Testis (tissue), 2 donors: ENCODE results near the gene ARL10.

ENCODE experiments used
- POLR2A ChIP-seq: fragments of 450-650 bp; IDR thresholded peaks from one replicate; pipeline ENCODE4 v1.6.1; 2017; ENCODE audit warnings: antibody characterized with exemption, mild to moderate bottlenecking, moderate library complexity
- TF ChIP-seq, protein P1 (sequence below), 3 experiments: fragments of 450-650 bp in 2 of 3; fragments of 200-600 bp in 1 of 3; sonication (generic) in 1 of 3; IDR thresholded peaks; one replicate each; pipeline ENCODE4 v1.5.1; 2016 to 2019; ENCODE audit warnings: antibody characterized with exemption in 3 of 3, mild to moderate bottlenecking in 2 of 3, moderate library complexity in 1 of 3

DNA sequence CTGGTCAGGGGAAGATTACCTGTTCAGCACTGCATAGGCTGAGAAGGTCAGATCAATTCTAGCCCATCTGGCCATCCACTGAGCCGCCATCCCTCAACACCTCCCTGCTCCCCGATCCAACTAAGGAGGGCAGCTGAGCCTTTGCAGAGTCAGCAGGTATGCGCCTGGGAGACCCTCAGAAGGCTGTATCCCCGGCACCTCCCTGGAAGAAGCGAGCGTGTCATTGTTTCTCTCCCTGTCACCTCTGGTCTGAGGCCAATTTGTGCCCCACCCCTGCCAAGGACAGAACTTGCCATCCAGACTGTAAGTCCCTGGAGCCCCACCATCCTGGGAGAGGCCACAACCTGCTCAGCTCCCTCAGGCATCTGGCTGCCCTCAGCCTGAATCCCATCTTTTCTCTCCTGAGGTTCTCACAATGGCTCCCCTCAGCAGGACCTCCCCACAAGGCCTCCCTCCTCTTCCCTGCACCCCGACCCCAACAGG, 48.5 kb downstream of the ARL10 start:
- TF ChIP-seq POLR2A = no peak
- TF ChIP-seq, protein P1, sequence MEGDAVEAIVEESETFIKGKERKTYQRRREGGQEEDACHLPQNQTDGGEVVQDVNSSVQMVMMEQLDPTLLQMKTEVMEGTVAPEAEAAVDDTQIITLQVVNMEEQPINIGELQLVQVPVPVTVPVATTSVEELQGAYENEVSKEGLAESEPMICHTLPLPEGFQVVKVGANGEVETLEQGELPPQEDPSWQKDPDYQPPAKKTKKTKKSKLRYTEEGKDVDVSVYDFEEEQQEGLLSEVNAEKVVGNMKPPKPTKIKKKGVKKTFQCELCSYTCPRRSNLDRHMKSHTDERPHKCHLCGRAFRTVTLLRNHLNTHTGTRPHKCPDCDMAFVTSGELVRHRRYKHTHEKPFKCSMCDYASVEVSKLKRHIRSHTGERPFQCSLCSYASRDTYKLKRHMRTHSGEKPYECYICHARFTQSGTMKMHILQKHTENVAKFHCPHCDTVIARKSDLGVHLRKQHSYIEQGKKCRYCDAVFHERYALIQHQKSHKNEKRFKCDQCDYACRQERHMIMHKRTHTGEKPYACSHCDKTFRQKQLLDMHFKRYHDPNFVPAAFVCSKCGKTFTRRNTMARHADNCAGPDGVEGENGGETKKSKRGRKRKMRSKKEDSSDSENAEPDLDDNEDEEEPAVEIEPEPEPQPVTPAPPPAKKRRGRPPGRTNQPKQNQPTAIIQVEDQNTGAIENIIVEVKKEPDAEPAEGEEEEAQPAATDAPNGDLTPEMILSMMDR (IDR thresholded peaks at IDR 0.05) = no peak
